Activated T-cell treated with anti-CD3 and anti-CD28 coated beads, Interleukin-2, amount 50 U/mL, for 1 hour (primary cell): ENCODE results near the gene DOLPP1.

Source experiments
- DNase-seq: peaks from one replicate; pipeline ENCODE4 v3.0.0-alpha.2; 2020

The DOLPP1 gene

GRCh38 chr9:129068110-129068509 is 12.8 kb upstream of the DOLPP1 start:
- DNase-seq: no peak

- DNase-seq: peak; percentile 59
These were observed 11.7 kb upstream of the DOLPP1 start for GRCh38 chr9:129068990-129069861.

- no peak for DNase-seq
These were observed 10.9 kb upstream of the DOLPP1 start for GRCh38 chr9:129069862-129070641.

GRCh38 chr9:129070696-129071525 is 10.0 kb upstream of the DOLPP1 start:
- DNase-seq: no peak

GRCh38 chr9:129071526-129072126 is 9.3 kb upstream of the DOLPP1 start:
- DNase-seq: no peak

- DNase-seq: no peak
These were observed 8.7 kb upstream of the DOLPP1 start for GRCh38 chr9:129072171-129072570.

GRCh38 chr9:129073404-129073803 is 7.5 kb upstream of the DOLPP1 start:
- no peak for DNase-seq

GRCh38 chr9:129074106-129074505 is 6.8 kb upstream of the DOLPP1 start:
- no peak for DNase-seq

GRCh38 chr9:129075996-129076639 is 4.8 kb upstream of the DOLPP1 start:
- DNase-seq: no peak

GRCh38 chr9:129076640-129077037 is 4.3 kb upstream of the DOLPP1 start:
- no peak for DNase-seq

GRCh38 chr9:129077236-129077635 is 3.7 kb upstream of the DOLPP1 start:
- no peak for DNase-seq

- no peak for DNase-seq
These were observed 2.0 kb upstream of the DOLPP1 start for GRCh38 chr9:129078691-129079503.

- no peak for DNase-seq
These were observed 1.1 kb upstream of the DOLPP1 start for GRCh38 chr9:129079829-129080228.

- no peak for DNase-seq
These were observed 662 bp upstream of the DOLPP1 start for GRCh38 chr9:129080298-129080600.

- no peak for DNase-seq
These were observed 535 bp downstream of the DOLPP1 start for GRCh38 chr9:129081388-129081904.

GRCh38 chr9:129084087-129084486 is 3.2 kb downstream of the DOLPP1 start:
- DNase-seq: no peak

- DNase-seq: no peak
These were observed 8.3 kb downstream of the DOLPP1 start for GRCh38 chr9:129089246-129089645.

GRCh38 chr9:129093602-129094386 is 12.9 kb downstream of the DOLPP1 start:
- no peak for DNase-seq

- DNase-seq: no peak
These were observed 13.7 kb downstream of the DOLPP1 start for GRCh38 chr9:129094387-129095169.
